SK-N-SH (cell line): ENCODE results near the gene CNTNAP2. TPM values are rescaled to one million over a fixed set of nuclear protein-coding genes. Genes with fewer than 3 reads are reported as not detected.
A peak's percentile ranks its signal among the peaks of the same experiment; 100 is the strongest.

Experiments used
- CTCF ChIA-PET: fragments of 300-600, 350-600 bp; formaldehyde crosslinking; extraction: SDS; loops from one replicate; lab custom pipeline; 2021; lab: Yijun Ruan, JAX
- POLR2A ChIA-PET: fragments of 350-600 bp; sonication (Branson Sonifier 250); formaldehyde crosslinking; extraction: SDS; loops from one replicate; lab custom pipeline; 2020; ENCODE audit warnings: antibody characterized with exemption, inconsistent platforms; lab: Yijun Ruan, JAX
- DNase-seq: peaks from one replicate; pipeline ENCODE4 v3.0.0; 2012
- H2AFZ ChIP-seq: fragments of 200-600 bp; sonication (generic); 2 replicates; pipeline ENCODE4 v1.8.1; 2016; ENCODE audit warnings: antibody characterized with exemption, mild to moderate bottlenecking, low read depth
- H3F3A ChIP-seq: fragments of 200-600 bp; sonication (generic); replicated peaks from 2 replicates; pipeline ENCODE3; 2016; ENCODE audit warnings: antibody characterized with exemption, mild to moderate bottlenecking; ENCODE audit not compliant: insufficient read depth
- H3K27ac ChIP-seq, 2 experiments: fragments of 200-500 bp in 1 of 2; fragments of 200-600 bp in 1 of 2; sonication (Bioruptor generic) in 1 of 2; sonication (generic), shearing (Covaris generic) in 1 of 2; 2 replicates each; pipeline versions ENCODE4 v1.5.1 to v1.6.1; 2014 to 2016; ENCODE audit warnings: low read depth in 2 of 2, inconsistent platforms in 1 of 2, low read length in 1 of 2, mild to moderate bottlenecking in 1 of 2, mixed read lengths in 1 of 2
- H3K27me3 ChIP-seq: fragments of 200-600 bp; sonication (generic), shearing (Covaris generic); 2 replicates; pipeline ENCODE4 v1.6.1; 2016; ENCODE audit warnings: mixed run types; ENCODE audit not compliant: insufficient read depth
- H3K36me3 ChIP-seq, 2 experiments: fragments of 200-500 bp in 1 of 2; fragments of 200-600 bp in 1 of 2; sonication (Bioruptor generic) in 1 of 2; sonication (generic) in 1 of 2; replicated peaks in 1 of 2; 2 replicates each; pipeline versions ENCODE3 to v1.5.1; 2014 to 2016; ENCODE audit warnings: low read length in 1 of 2, mild to moderate bottlenecking in 1 of 2; ENCODE audit not compliant: insufficient read depth in 2 of 2, control insufficient read depth in 1 of 2
- H3K4me1 ChIP-seq, 2 experiments: fragments of 200-500 bp in 1 of 2; fragments of 200-600 bp in 1 of 2; sonication (Bioruptor generic) in 1 of 2; sonication (generic), shearing (Covaris generic) in 1 of 2; 2 replicates each; pipeline versions ENCODE4 v1.5.1 to v1.6.1; 2014 to 2016; ENCODE audit warnings: low read depth in 1 of 2, low read length in 1 of 2, mixed run types in 1 of 2; ENCODE audit not compliant: insufficient read depth in 2 of 2, control insufficient read depth in 1 of 2
- H3K4me2 ChIP-seq: fragments of 200-600 bp; sonication (generic), shearing (Covaris generic); 2 replicates; pipeline ENCODE4 v1.6.1; 2017; ENCODE audit warnings: mixed run types
- H3K4me3 ChIP-seq, 2 experiments: fragments of 200-500 bp in 1 of 2; fragments of 200-600 bp in 1 of 2; sonication (Bioruptor generic) in 1 of 2; sonication (generic), shearing (Covaris generic) in 1 of 2; 2 replicates each; pipeline versions ENCODE4 v1.5.1 to v1.8.1; 2014 to 2016; ENCODE audit warnings: low read depth in 2 of 2, inconsistent platforms in 1 of 2, low read length in 1 of 2, mild to moderate bottlenecking in 1 of 2, mixed read lengths in 1 of 2, moderate library complexity in 1 of 2
- H3K79me2 ChIP-seq: fragments of 200-600 bp; sonication (generic); 2 replicates; pipeline ENCODE4 v1.8.1; 2017; ENCODE audit warnings: mild to moderate bottlenecking; ENCODE audit not compliant: insufficient read depth
- H3K9ac ChIP-seq: fragments of 200-600 bp; sonication (generic); 2 replicates; pipeline ENCODE4 v1.6.1; 2017; ENCODE audit warnings: mixed run types
- H3K9me2 ChIP-seq: fragments of 200-600 bp; sonication (generic); 2 replicates; pipeline ENCODE4 v1.6.1; 2017; ENCODE audit warnings: mixed run types
- H3K9me3 ChIP-seq: fragments of 200-600 bp; sonication (generic); 2 replicates; pipeline ENCODE4 v1.6.1; 2017; ENCODE audit warnings: mixed run types, mild to moderate bottlenecking, moderate library complexity
- H4K20me1 ChIP-seq: fragments of 200-600 bp; sonication (generic); 2 replicates; pipeline ENCODE4 v1.6.1; 2017; ENCODE audit warnings: mild to moderate bottlenecking, mixed run types; ENCODE audit not compliant: insufficient read depth
- CHD2 ChIP-seq: fragments of 150-350 bp; IDR thresholded peaks from 2 replicates; pipeline ENCODE4 v1.6.1; 2018; ENCODE audit warnings: low read length; ENCODE audit not compliant: partially characterized antibody
- ELF1 ChIP-seq: IDR thresholded peaks from 2 replicates; pipeline ENCODE4 v1.4.0; 2012
- EP300 ChIP-seq, 2 experiments: IDR thresholded peaks; 2 replicates each; pipeline versions ENCODE4 v1.4.0 to v1.6.1; 2012; ENCODE audit warnings: borderline replicate concordance in 1 of 2, low read depth in 1 of 2, low read length in 1 of 2
- EZH2phosphoT487 ChIP-seq: fragments of 200-600 bp; sonication (generic); IDR thresholded peaks from 2 replicates; pipeline ENCODE4 v1.6.1; 2017; ENCODE audit warnings: low read depth, mixed run types, mild to moderate bottlenecking, antibody characterized with exemption, moderate library complexity, borderline replicate concordance
- FOXJ3 ChIP-seq: sonication (generic); formaldehyde crosslinking; IDR thresholded peaks from 2 replicates; pipeline ENCODE4 v1.5.1; 2020; ENCODE audit warnings: mild to moderate bottlenecking, missing genetic modification reagents
- GATA2 ChIP-seq: sonication (generic); formaldehyde crosslinking; IDR thresholded peaks from 2 replicates; pipeline ENCODE4 v1.5.0; 2020; ENCODE audit warnings: mild to moderate bottlenecking, missing genetic modification reagents
- IRF3 ChIP-seq: fragments of 150-350 bp; IDR thresholded peaks from 2 replicates; pipeline ENCODE4 v1.6.1; 2016; ENCODE audit warnings: mild to moderate bottlenecking, low read depth, low read length
- JUND ChIP-seq: IDR thresholded peaks from 2 replicates; pipeline ENCODE4 v1.4.0; 2012
- MAX ChIP-seq: IDR thresholded peaks from 2 replicates; pipeline ENCODE4 v1.4.0; 2012; ENCODE audit warnings: low read depth
- MEF2A ChIP-seq: IDR thresholded peaks from 2 replicates; pipeline ENCODE4 v1.4.0; 2012; ENCODE audit warnings: low read depth, borderline replicate concordance
- MXI1 ChIP-seq: IDR thresholded peaks from 2 replicates; pipeline ENCODE4 v1.6.1; 2012; ENCODE audit warnings: mild to moderate bottlenecking, low read depth, low read length, improper control_type of control experiment
- POLR2AphosphoS5 ChIP-seq: IDR thresholded peaks from 2 replicates; pipeline ENCODE4 v1.6.1; 2012; ENCODE audit warnings: low read depth, low read length
- RCOR1 ChIP-seq: fragments of 150-350 bp; IDR thresholded peaks from 2 replicates; pipeline ENCODE4 v1.6.1; 2017; ENCODE audit warnings: antibody characterized with exemption, low read length
- RFX5 ChIP-seq: IDR thresholded peaks from 2 replicates; pipeline ENCODE4 v1.6.1; 2012; ENCODE audit warnings: mild to moderate bottlenecking, improper control_type of control experiment, low read length
- RXRA ChIP-seq: IDR thresholded peaks from 2 replicates; pipeline ENCODE4 v1.4.0; 2012; ENCODE audit warnings: low read depth, mild to moderate bottlenecking, borderline replicate concordance
- SIN3A ChIP-seq: IDR thresholded peaks from 2 replicates; pipeline ENCODE4 v1.6.1; 2012; ENCODE audit warnings: low read depth, mild to moderate bottlenecking, low read length, moderate library complexity, borderline replicate concordance
- TCF12 ChIP-seq: IDR thresholded peaks from 2 replicates; pipeline ENCODE4 v1.4.0; 2012
- TEAD4 ChIP-seq: IDR thresholded peaks from 2 replicates; pipeline ENCODE4 v1.4.0; 2012; ENCODE audit warnings: mild to moderate bottlenecking, borderline replicate concordance; ENCODE audit not compliant: insufficient read depth
- USF2 ChIP-seq: fragments of 150-350 bp; IDR thresholded peaks from 2 replicates; pipeline ENCODE4 v1.6.1; 2017; ENCODE audit warnings: antibody characterized with exemption, low read length, low read depth, borderline replicate concordance
- YY1 ChIP-seq: IDR thresholded peaks from 2 replicates; pipeline ENCODE4 v1.4.0; 2012; ENCODE audit warnings: low read depth, mild to moderate bottlenecking
- ZBTB33 ChIP-seq: IDR thresholded peaks from 2 replicates; pipeline ENCODE4 v1.4.0; 2012; ENCODE audit warnings: low read depth, borderline replicate concordance
- WGBS: methylation state at CpG from one replicate; pipeline ENCODE4 v1.1.6; 2017; ENCODE audit warnings: low lambda C conversion rate; 5-methylcytosine and 5-hydroxymethylcytosine counted together
- polyA plus RNA-seq, 3 experiments: library from polyadenylated mRNA; depleted of rRNA; stranded (reverse); fragments of >200 nt; gene quantifications; 2 replicates each; pipeline ENCODE4 v1.2.3, GENCODE V29; 2012
- TF ChIP-seq, protein P1 (sequence below): IDR thresholded peaks from 2 replicates; pipeline ENCODE4 v1.4.0; 2012; ENCODE audit warnings: low read depth, borderline replicate concordance

CNTNAP2 gene
- polyA plus RNA-seq, 1 of the 3 experiments (the other 2 are of a cell fraction): 3.4 TPM

DNA sequence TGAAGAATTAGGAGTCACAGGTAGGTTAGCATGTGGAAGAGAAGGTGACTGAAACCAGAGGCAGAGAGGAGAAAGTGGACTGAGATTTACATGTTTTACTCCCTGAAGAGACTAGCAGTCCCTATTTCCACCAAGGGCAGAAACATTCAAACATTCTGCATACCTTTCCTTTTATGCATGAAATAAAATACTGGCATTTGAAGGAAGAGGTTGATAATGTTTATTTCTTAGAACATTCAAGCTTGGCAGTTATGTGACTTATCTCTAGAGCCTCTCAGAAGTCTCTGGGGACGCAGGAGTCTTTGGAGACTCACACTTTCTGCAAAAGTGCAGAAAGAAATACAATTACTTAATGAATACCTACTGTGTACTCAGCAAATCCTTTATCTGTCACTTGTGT, 1966.8 kb downstream of the CNTNAP2 start:
- Histone ChIP-seq H3K9me3 (0 out of 2 replicates have a peak, but pooled peaks cover 7% of the 10 kb centered on the region), H3K4me3 (no peak overlapping the region), H3K9ac (peak overlapping the region; percentile 7; the same call in 1 of the 2 replicates), H3K4me2 (peak overlapping the region; percentile 16; the same call in 1 of the 2 replicates), H3K4me1 (peaks cover 9 to 14% of the 10 kb centered on the region in 2 experiments; a peak in 3 of 4 replicates)
- DNase-seq: no peak
- no peak for TF ChIP-seq JUND
- TF ChIP-seq RXRA: no peak
- no peak for TF ChIP-seq MEF2A
- no peak for TF ChIP-seq ELF1
- TF ChIP-seq EP300 (IDR thresholded peaks at IDR 0.05; ENCODE audit: borderline replicate concordance in 1 of 2, low read depth in 1 of 2, low read length in 1 of 2): no peak
- TF ChIP-seq EZH2phosphoT487: no peak
- no peak for TF ChIP-seq MXI1
- TF ChIP-seq TCF12: no peak
- no peak for TF ChIP-seq POLR2AphosphoS5
- no peak for TF ChIP-seq YY1
- no peak for TF ChIP-seq RFX5
- no peak for TF ChIP-seq TEAD4
- no peak for TF ChIP-seq SIN3A
- TF ChIP-seq, all 33 proteins: peak for 0
- Histone ChIP-seq H3K27me3 (no peaks in the 10 kb centered on the region), H3K79me2 (no peaks in the 10 kb centered on the region), H3K27ac (peak overlapping the region in 1 of 2 experiments; percentile 48; a peak in 3 of 4 replicates), H3F3A (peaks cover 7% of the 10 kb centered on the region), H3K36me3 (peaks cover under 1 to 3% of the 10 kb centered on the region in 2 experiments), H2AFZ (peak overlapping the region; percentile 60; the same call in 1 of the 2 replicates), H4K20me1 (no peaks in the 10 kb centered on the region), H3K9me2 (no peaks in the 10 kb centered on the region)
- WGBS: 24% methylated on average over 1 of the region's 1 CpG
- CTCF ChIA-PET: interaction anchor here (0.6 to 5.8 kb wide), 6 partner anchors 11 to 651 kb away, joined by 3 to 47 read pairs (median 3); no protein-coding TSS in a partner anchor
- POLR2A ChIA-PET: no interaction called here

DNA sequence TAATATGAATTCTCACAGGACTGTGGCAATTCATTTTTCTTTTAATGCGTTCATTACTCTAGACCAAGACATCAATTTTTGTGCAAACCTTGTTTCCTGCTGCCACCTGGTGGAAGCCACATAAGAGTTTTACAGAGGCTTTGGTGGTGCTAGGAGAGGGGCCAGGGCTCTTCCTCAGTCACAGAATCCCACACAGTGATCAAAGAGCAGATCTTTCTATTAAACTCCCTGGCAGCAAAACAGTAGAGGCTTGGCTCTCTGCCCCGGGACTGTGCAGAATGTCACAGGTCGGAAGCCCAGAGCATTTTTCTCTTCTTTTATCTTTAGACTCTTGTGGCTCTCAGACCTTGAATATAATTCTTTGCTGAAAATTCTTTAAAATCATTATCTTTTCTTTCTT, 1967.5 kb downstream of the CNTNAP2 start:
- Histone ChIP-seq H3K27ac (peak overlapping the region; percentile 48 to 58; a peak in 3 of 4 replicates), H3K9ac (peak overlapping the region; percentile 26; the same call in 1 of the 2 replicates), H3K9me3 (peaks cover 13% of the 10 kb centered on the region), H3K36me3 (peaks cover 3 to 7% of the 10 kb centered on the region in 2 experiments), H4K20me1 (no peaks in the 10 kb centered on the region), H3K27me3 (no peaks in the 10 kb centered on the region), H3F3A (peaks cover 7% of the 10 kb centered on the region), H3K4me3 (no peak overlapping the region), H2AFZ (peak overlapping the region; percentile 60), H3K4me2 (no peak overlapping the region; the same call in 1 of the 2 replicates), H3K4me1 (peaks cover 9 to 14% of the 10 kb centered on the region in 2 experiments; a peak in 3 of 4 replicates), H3K9me2 (no peaks in the 10 kb centered on the region), H3K79me2 (no peaks in the 10 kb centered on the region)
- ChIA-PET POLR2A (no interaction called here), CTCF (interaction anchor here (0.9 to 5.8 kb wide), 8 partner anchors 11 to 1968 kb away, joined by 3 to 47 read pairs (median 8); partner anchors contain the start of gene CNTNAP2)
- peak; percentile 77 for DNase-seq
- 5% methylated on average over 3 of the region's 3 CpGs for WGBS
- TF ChIP-seq TEAD4: no peak
- no peak for TF ChIP-seq ZBTB33
- TF ChIP-seq FOXJ3 (CRISPR knock-in tag): peak; percentile 75; the same call in 1 of the 2 replicates
- TF ChIP-seq JUND: no peak
- no peak for TF ChIP-seq MAX
- TF ChIP-seq RCOR1: peak; percentile 79
- no peak for TF ChIP-seq USF2
- peak; percentile 73 for TF ChIP-seq CHD2
- TF ChIP-seq, protein P1, sequence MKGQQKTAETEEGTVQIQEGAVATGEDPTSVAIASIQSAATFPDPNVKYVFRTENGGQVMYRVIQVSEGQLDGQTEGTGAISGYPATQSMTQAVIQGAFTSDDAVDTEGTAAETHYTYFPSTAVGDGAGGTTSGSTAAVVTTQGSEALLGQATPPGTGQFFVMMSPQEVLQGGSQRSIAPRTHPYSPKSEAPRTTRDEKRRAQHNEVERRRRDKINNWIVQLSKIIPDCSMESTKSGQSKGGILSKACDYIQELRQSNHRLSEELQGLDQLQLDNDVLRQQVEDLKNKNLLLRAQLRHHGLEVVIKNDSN: no peak
- TF ChIP-seq IRF3: no peak
- TF ChIP-seq GATA2 (CRISPR knock-in tag): peak; percentile 68
- TF ChIP-seq MXI1: peak; percentile 66
